RCC 7860 (cell line): ENCODE data around the gene CDC37L1.

Experiments used
- DNase-seq: peaks from one replicate; pipeline ENCODE4 v3.0.0-alpha.2; 2015; ENCODE audit warnings: low spot score
- FAIRE-seq: peaks from 2 replicates; lab custom pipeline; 2012; peaks lifted over from hg19 to GRCh38; lab: Jason Lieb, UNC

CDC37L1 gene

DNA sequence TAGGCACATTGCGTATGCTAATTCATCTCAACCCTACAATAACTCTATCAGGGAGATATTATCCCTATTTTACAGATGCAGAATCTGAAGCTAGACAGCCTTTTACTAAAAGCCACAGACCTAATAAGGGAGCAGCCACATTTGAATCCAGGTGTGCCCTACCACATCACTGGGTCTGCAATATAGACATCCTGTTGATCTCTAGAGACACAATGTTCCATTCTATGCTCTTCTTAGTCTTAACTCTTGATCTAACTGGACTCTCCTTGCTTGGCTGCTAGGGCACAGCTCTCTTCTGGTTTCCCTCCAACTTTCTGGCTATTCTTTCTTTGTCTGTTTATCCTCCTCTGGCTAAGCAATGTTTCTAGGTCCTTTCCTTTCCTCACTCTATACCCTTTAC, 11.7 kb upstream of the CDC37L1 start:
- no peak for DNase-seq
- no peak for FAIRE-seq

- FAIRE-seq (no peak), DNase-seq (no peak)
These were observed 10.8 kb upstream of the CDC37L1 start for GRCh38 chr9:4668604-4669003.

- DNase-seq = no peak
- FAIRE-seq = no peak
These were observed 9.5 kb upstream of the CDC37L1 start for GRCh38 chr9:4669890-4670289.

DNA sequence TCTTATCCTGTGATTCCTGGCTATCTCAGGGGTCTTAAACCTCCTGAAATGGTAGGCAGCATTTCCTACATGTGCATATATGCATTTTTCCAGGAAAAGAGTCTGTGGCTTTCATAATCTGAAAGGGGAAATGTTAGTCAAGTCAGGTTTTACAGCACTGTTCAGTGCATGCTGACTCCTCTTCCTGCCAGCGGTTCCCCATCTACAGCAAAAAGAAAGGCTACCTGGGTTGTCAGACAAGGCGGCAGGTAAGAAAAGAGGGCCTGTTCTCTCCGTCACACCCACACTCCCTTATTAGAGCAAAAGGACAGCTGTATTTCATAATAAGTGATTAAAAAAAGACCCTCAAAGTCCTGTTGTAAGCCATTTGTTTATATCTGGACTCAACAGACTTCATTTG, 8.8 kb upstream of the CDC37L1 start:
- DNase-seq (no peak), FAIRE-seq (no peak)

DNA sequence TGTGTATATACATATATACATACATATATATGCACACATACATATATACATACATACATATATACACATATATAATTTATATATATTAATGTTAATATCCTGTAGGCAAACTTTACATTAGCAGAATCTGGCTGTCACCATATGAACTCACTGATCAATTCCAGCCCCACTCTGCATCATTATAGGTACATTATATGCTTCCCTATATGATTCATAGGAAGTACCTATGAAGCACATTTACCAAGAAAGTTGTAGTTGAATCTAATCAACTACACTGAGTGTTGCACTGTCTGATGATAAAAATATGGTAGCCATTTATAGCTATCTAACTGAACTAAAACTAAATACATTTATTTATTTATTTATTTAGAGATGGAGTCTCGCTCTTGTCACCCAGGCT, 7.6 kb upstream of the CDC37L1 start:
- FAIRE-seq = no peak
- no peak for DNase-seq

- FAIRE-seq = no peak
- no peak for DNase-seq
These were observed 4.6 kb upstream of the CDC37L1 start for GRCh38 chr9:4674783-4675182.

DNA sequence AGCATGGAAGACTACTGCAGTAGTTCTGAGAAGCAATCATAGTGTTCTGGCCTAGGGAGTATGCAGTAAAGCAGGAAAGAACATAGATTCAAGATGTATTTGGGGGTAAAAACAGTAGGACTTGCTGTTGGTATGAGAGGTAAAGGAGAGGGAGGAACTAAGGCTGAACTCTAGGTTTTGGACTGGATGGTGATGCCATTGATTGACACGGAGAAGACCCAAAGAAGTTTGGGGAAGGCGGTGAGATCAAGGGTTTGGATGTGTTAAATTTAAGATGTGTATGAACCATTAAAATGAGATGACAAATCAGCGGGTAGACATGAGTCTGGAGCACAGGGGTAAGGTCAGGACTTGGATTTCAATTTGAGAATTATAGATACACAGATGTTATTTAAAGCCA, 2.0 kb upstream of the CDC37L1 start:
- FAIRE-seq (no peak), DNase-seq (no peak)

DNA sequence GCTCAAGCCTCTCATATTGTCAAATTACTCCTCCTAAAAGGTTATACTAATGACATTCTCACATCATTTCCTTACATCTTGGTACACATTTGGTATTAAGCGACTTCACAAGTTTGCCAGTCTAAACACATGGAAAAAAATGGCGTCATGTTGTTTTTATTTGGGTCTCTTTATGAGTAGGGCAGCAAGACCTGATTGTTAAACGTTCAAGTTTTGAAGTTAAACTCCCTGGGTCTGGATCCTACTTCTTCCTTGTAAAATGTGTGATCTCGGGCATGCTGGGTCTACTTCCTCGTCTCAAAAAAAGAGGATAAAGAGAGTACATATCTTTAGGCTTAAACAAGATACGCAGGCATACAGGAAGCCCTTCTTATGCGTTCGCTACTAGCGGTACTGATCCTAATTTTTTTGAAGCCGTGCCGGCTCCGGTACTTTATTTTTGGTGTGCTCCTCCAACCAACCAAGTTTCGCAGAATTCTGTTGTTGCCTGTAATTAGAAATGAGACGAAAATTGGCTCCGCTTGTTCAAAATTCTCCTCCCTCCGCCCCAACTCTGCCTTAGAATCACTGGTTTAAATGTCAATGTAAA, 596 bp upstream of the CDC37L1 start:
- FAIRE-seq (no peak), DNase-seq (no peak)

DNA sequence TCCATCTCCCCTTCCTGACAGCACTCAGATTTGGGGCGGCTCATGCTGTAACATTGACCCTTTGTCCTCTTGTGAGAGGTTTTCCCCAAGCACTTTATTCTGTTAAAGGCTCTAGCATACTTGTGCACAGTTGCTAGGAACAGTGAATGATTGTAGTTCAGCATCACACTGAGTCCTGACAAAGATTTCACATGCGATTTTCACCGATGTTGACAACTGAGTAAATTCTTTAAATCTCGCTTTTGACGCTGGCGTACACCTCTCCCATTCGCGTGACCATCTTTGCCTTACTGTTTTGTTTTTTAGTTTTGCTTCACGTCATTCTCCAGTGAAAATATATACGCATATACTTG, 780 bp downstream of the CDC37L1 start:
- FAIRE-seq = no peak

DNA sequence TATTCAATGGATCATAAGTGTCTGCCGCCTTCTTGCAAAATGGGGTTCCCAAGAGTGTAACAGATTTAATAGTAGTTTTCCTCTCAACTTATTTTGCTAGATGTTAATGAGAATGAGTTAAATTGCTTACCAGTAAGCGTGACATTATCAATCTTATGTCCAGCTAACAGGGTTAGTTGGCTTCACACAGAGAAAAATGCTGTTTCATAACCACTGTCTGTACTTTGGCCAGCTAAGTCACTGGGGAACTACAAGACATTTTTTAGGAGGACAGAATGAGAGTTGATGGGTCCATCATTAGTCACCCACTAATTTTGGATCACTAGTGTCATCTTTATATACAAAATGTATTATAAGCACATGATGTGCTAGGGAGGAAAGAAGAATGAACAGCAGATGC, 1.4 kb downstream of the CDC37L1 start:
- DNase-seq (no peak), FAIRE-seq (no peak)

More for the DNA sequence above, 780 bp downstream of the CDC37L1 start:
- DNase-seq = no peak

GRCh38 chr9:4684820-4685219, 5.5 kb downstream of the CDC37L1 start:
- FAIRE-seq = no peak
- no peak for DNase-seq

- no peak for DNase-seq
- no peak for FAIRE-seq
These were observed 6.7 kb downstream of the CDC37L1 start for GRCh38 chr9:4686112-4686511.

DNA sequence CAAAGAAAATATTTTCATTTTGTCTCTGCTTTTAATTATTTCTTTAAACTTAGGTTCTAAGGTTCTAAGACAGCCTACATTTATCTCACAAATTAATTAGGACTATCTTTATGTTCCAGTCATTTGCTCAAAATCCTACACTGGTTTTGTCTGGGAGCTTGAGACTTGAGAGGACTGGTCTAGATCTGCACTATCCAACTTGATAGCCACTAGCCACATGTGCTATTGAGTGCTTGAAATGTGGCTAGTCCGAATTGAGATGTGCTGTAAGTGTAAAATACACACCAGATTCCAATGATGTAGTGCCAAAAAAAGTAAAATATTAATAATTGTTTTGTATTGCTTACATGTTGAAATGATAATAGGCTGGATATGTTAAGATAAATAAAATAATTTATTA, 7.2 kb downstream of the CDC37L1 start:
- DNase-seq (no peak), FAIRE-seq (no peak)

DNA sequence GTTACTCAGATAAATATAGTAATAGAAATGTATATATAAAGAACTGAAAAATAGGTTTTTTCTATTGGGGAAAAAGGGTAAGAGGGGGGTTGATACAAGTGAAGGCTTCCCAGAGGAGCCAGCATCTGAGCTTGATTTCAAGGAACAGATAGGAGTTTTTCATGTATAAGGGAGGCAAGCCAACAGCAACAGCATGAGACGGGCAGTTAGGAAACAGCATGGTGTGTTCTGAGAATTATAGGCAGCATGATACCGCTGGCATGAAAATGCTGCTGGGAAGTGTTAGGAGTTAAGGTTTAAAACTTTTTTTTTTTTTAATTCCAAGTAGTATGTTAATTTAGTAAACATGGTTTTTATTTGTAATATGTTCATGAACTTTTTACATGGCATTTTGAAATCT, 9.7 kb downstream of the CDC37L1 start:
- FAIRE-seq = no peak
- no peak for DNase-seq

- no peak for FAIRE-seq
These were observed 10.3 kb downstream of the CDC37L1 start for GRCh38 chr9:4689687-4690104.

DNA sequence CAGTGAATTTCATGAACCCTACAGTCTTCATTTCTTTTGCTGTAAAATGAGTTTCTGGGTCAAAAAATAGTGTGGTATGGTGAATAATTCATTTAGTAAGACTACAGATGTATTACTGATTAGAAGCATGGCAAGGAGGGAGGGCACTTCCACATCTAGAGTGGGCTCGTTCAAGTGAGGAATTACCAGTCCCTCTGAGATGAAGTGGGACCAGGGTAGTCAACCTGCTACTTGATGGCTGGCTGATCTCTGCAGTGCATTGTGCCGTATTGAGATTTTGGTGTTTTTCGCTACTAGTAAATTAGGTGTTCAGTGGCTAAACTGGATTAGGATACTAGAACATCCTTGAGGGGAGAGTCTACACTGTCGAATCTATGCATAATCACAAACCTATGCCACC, 10.8 kb downstream of the CDC37L1 start:
- FAIRE-seq (no peak), DNase-seq (no peak)

More at GRCh38 chr9:4689687-4690104, 10.3 kb downstream of the CDC37L1 start:
- no peak for DNase-seq

DNA sequence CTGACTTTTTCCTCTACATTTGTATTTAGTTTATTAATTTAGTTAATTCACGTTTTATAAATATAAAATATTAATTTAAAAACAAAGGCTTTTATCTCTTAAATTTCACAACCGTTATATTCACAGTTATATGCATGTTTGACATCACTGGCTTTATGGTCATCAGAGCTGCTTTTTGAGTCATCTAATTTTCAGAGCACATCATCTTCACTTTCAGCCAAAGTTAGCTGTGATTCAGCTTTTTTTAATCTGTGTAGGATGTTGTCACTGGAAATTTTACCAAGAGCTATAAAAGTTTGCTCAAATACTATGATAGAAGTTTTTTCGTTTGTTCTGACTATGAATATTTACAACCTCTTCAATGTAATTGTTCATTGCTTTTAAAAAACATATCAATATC, 12.4 kb downstream of the CDC37L1 start:
- FAIRE-seq (no peak), DNase-seq (no peak)

- FAIRE-seq = no peak
- DNase-seq = no peak
These were observed 20.7 kb downstream of the CDC37L1 start for GRCh38 chr9:4700091-4700490.

GRCh38 chr9:4700932-4701331, 21.6 kb downstream of the CDC37L1 start:
- DNase-seq (no peak), FAIRE-seq (no peak)

DNA sequence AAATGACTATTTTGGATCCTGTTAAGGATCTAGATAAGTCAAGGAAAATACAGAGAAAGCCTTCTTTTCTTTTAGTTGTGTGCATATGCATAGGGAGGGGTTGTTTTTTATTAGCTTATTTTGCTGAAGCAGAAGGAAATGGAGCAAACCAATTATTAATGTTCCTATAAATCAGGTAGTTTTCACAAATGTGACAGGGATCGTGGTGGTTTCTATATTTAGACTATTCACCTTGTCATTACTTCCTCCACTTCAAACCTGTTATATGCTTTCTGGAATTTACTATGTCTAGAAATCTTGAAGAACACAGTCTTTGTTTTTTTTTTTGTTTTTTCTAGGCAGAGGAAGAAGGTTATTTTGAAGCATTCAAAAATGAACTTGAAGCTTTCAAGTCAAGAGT, 22.2 kb downstream of the CDC37L1 start:
- DNase-seq (no peak), FAIRE-seq (no peak)

DNA sequence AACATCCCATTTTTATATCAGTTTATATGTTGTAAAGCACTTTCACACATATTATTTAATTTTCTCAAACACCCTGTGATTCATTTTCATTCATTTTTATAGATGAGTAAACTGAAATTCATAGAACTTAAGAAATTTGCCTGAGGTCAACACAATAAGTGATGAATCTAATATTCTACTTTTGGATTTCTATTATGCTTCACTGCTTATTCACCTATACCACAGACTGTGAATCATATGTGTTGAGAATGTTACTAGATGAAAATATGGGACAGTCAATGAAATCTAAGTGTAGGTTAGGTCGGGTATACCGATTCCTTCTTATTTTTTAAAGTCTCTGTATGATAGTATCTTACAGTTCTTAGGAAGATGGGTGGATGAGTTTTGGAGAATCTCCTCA, 24.8 kb downstream of the CDC37L1 start:
- FAIRE-seq (peak; percentile 46), DNase-seq (no peak)

DNA sequence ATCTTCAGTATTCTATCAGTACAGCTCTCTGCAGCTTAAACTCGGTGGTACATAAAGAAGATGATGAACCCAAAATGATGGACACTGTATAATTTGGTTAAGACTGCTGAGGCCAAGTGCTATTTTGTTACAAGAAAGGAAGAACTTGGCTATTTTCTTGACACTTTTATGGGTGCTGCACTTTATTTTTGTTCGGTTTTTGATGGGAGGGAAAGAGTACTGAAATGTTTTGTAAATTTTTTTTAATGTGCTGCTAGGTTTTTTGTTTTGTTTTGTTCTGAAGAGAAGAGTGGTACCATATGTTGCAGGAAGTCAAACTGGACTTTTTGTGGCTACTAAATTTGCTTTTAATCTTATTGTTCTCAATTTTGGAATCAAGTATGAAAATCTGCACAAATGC, 26.7 kb downstream of the CDC37L1 start:
- FAIRE-seq (no peak), DNase-seq (no peak)

- no peak for DNase-seq
- no peak for FAIRE-seq
These were observed 27.7 kb downstream of the CDC37L1 start for GRCh38 chr9:4706971-4707622.
